ENCODE data around the gene GPHN. TPM values are rescaled to one million over a fixed set of nuclear protein-coding genes. Genes with fewer than 3 reads are reported as not detected.
A peak's percentile ranks its signal among the peaks of the same experiment; 100 is the strongest.

GPHN gene
- total RNA-seq: 10 to 100 TPM in 3 of 4 donors, 1 to 10 TPM in 1; 9.1 to 21.1 (median 15.9) TPM

GRCh38 chr14:66507722-66508546 lies at the start of gene GPHN:
Gene GPHN (plus strand): TSS chr14:66508147.
- intact Hi-C loops (cut with DNase I): no loop called here
- TF ChIP-seq CTCF (IDR thresholded peaks at IDR 0.05): peak; percentile 34 to 48 (median 47)
- TF ChIP-seq POLR2A (IDR thresholded peaks at IDR 0.05; ENCODE audit: low read depth): peak; percentile 42
- TF ChIP-seq POLR2AphosphoS5 (IDR thresholded peaks at IDR 0.05): peak; percentile 89 to 91
- no peak for TF ChIP-seq EP300 (IDR thresholded peaks at IDR 0.05)
- Histone ChIP-seq H3K4me1 (peaks cover 18 to 28% (median 21%) of the 10 kb centered on the region in 4 donors), H3K27me3 (no peaks in the 10 kb centered on the region), H3K36me3 (no peaks in the 10 kb centered on the region), H3K9me3 (no peaks in the 10 kb centered on the region), H3K4me3 (peak within 1 kb of the TSS; percentile 76 to 91 (median 90)), H3K27ac (replicated peaks in 1 of 4) (peak within 1 kb of the TSS; percentile 90 to 95 (median 94))
- DNase-seq (ENCODE audit: extremely low spot score): peak; percentile 97
- under 1% methylated on average over 52 of the region's 91 CpGs for WGBS

GRCh38 chr14:66459603-66460002 lies 48.3 kb upstream of the GPHN start:
- no peaks in the 10 kb centered on the region for H3K27me3 ChIP-seq
- H3K36me3 ChIP-seq: no peaks in the 10 kb centered on the region
- DNase-seq (ENCODE audit: extremely low spot score): no peak
- no peaks in the 10 kb centered on the region for H3K9me3 ChIP-seq
- H3K27ac ChIP-seq (replicated peaks in 1 of 4): no peak overlapping the region
- TF ChIP-seq POLR2A (IDR thresholded peaks at IDR 0.05; ENCODE audit: low read depth): no peak
- no peak for TF ChIP-seq CTCF (IDR thresholded peaks at IDR 0.05)
- intact Hi-C loops (cut with DNase I): no loop called here
- no peaks in the 10 kb centered on the region for H3K4me1 ChIP-seq
- no peak overlapping the region for H3K4me3 ChIP-seq

GRCh38 chr14:66464261-66464660 lies 43.7 kb upstream of the GPHN start:
- no peaks in the 10 kb centered on the region for H3K27me3 ChIP-seq
- intact Hi-C loops (cut with DNase I): no loop called here
- no peak for DNase-seq (ENCODE audit: extremely low spot score)
- no peak for TF ChIP-seq CTCF (IDR thresholded peaks at IDR 0.05)
- no peak for TF ChIP-seq EP300 (IDR thresholded peaks at IDR 0.05)
- TF ChIP-seq POLR2A (IDR thresholded peaks at IDR 0.05; ENCODE audit: low read depth): no peak
- TF ChIP-seq POLR2AphosphoS5 (IDR thresholded peaks at IDR 0.05): no peak
- H3K36me3 ChIP-seq: no peaks in the 10 kb centered on the region
- no peak overlapping the region for H3K27ac ChIP-seq (replicated peaks in 1 of 4)
- no peaks in the 10 kb centered on the region for H3K9me3 ChIP-seq
- H3K4me1 ChIP-seq: no peaks in the 10 kb centered on the region
- H3K4me3 ChIP-seq: no peak overlapping the region
- 97% methylated on average over 3 of the region's 3 CpGs for WGBS

DNA sequence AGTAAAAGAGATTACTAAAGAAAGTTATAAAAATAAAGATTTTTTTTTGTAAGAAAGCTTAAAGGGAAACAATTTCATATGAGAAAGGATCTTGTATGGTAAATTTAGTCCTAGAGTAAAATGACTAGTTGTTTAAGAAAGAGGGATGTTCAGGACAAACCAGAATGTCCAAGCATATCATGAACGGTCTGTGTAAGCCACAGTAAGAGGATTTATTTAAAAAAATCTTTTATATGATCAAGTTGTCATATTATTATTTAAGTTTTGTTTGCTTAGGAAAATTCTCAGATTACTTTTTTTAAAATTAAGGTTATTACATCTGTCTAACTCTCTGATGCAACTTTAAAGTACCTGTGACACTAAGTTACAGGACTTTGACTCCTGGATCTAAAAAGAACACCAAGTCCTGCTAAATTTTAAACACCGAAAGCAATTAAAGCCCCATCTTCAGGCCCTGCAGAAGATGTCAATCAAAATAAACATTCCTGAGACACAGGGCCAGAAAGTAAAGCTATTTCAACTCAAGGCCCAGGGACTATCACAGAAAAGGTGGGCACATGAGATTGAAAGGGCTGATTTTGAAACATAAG lies 39.1 kb upstream of the GPHN start:
- 86% methylated on average over 2 of the region's 2 CpGs for WGBS
- intact Hi-C loops (cut with DNase I): no loop called here

More for the DNA sequence above, 39.1 kb upstream of the GPHN start:
- no peaks in the 10 kb centered on the region for H3K36me3 ChIP-seq
- no peak overlapping the region for H3K4me3 ChIP-seq
- H3K27me3 ChIP-seq: no peaks in the 10 kb centered on the region
- DNase-seq (ENCODE audit: extremely low spot score): no peak
- H3K9me3 ChIP-seq: peaks cover 0 to 8% (median 0%) of the 10 kb centered on the region in 4 donors
- no peak for TF ChIP-seq POLR2A (IDR thresholded peaks at IDR 0.05; ENCODE audit: low read depth)
- no peak for TF ChIP-seq POLR2AphosphoS5 (IDR thresholded peaks at IDR 0.05)
- TF ChIP-seq CTCF (IDR thresholded peaks at IDR 0.05): no peak
- no peak for TF ChIP-seq EP300 (IDR thresholded peaks at IDR 0.05)
- H3K4me1 ChIP-seq: no peaks in the 10 kb centered on the region
- no peak overlapping the region for H3K27ac ChIP-seq (replicated peaks in 1 of 4)

Measured in esophagus muscularis mucosa (tissue), 4 donors.